ENCODE results near the gene FAM227B. TPM values are rescaled to one million over a fixed set of nuclear protein-coding genes. Genes with fewer than 3 reads are reported as not detected.
A peak's percentile ranks its signal among the peaks of the same experiment; 100 is the strongest.

FAM227B gene
- total RNA-seq, 2 donors from 2014 or later = 8.3 to 12.9 TPM

DNA sequence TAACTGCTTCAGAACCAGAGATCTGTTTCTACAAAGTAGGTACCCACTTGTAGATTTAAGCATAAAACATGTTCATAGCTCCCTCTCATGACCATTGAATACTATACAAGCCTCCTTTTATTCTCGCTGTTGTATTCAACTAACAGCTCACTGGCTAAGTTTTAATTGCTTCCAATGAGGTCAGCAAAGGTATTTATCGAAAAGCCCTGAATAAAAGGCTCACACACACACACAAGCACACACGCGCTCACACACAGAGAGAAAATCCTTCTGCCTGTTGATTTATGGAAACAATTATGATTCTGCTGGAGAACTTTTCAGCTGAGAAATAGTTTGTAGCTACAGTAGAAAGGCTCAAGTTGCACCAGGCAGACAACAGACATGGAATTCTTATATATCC lies 197.6 kb downstream of the FAM227B start, which contains the start of gene FGF7:
TSS of gene FGF7 (plus strand) at position 222 of the 400 bp plus-strand sequence. CDS start 1,056 bp downstream, outside the sequence.
- no peak for DNase-seq (ENCODE audit: low spot score)
- Histone ChIP-seq H3K27me3 (replicated peaks; ENCODE audit: insufficient read depth) (no peaks in the 10 kb centered on the region), H3K4me1 (replicated peaks) (no peaks in the 10 kb centered on the region), H3K9me3 (no peaks in the 10 kb centered on the region), H3K36me3 (no peaks in the 10 kb centered on the region), H3K27ac (peak within 1 kb of the TSS; percentile 42 to 54), H3K4me3 (peak within 1 kb of the TSS; percentile 16 to 21)
- intact Hi-C loops (cut with DNase I) = loop anchor here (2.0 to 10.0 kb wide), 4 partner anchors 52 to 479 kb away; partner anchors contain the start of gene SECISBP2L
- TF ChIP-seq POLR2AphosphoS5 (IDR thresholded peaks at IDR 0.05) (no peak), POLR2A (IDR thresholded peaks at IDR 0.05) (no peak)
- TF ChIP-seq, protein P1, sequence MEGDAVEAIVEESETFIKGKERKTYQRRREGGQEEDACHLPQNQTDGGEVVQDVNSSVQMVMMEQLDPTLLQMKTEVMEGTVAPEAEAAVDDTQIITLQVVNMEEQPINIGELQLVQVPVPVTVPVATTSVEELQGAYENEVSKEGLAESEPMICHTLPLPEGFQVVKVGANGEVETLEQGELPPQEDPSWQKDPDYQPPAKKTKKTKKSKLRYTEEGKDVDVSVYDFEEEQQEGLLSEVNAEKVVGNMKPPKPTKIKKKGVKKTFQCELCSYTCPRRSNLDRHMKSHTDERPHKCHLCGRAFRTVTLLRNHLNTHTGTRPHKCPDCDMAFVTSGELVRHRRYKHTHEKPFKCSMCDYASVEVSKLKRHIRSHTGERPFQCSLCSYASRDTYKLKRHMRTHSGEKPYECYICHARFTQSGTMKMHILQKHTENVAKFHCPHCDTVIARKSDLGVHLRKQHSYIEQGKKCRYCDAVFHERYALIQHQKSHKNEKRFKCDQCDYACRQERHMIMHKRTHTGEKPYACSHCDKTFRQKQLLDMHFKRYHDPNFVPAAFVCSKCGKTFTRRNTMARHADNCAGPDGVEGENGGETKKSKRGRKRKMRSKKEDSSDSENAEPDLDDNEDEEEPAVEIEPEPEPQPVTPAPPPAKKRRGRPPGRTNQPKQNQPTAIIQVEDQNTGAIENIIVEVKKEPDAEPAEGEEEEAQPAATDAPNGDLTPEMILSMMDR (IDR thresholded peaks at IDR 0.05) = no peak
- WGBS = 20% methylated on average over 4 of the region's 4 CpGs

DNA sequence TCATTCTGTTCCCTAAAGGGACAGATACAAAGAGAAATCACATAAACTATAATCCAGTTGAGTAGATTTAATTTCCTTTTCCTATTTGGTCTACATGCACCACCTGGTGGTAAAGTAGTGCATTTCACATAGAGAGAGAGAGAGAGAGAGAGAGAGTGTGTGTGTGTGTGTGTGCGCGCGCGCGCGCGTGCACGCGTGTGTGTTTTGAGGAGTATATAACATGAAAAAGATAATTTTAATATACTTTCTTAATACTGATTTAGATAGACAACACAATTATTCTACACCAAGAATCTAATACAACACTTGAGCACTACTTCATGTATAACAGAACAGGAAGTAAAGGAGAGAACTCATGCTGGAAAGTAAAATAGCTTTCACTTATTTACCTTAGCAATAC lies 198.6 kb downstream of the FAM227B start:
- intact Hi-C loops (cut with DNase I) = loop anchor here (2.0 to 10.0 kb wide), 4 partner anchors 53 to 480 kb away; partner anchors contain the start of gene SECISBP2L
- WGBS = 30% methylated on average over 9 of the region's 9 CpGs
- H3K36me3 ChIP-seq = no peaks in the 10 kb centered on the region
- H3K27ac ChIP-seq = no peak overlapping the region
- H3K4me3 ChIP-seq = no peak overlapping the region
- peak; percentile 6 for TF ChIP-seq POLR2AphosphoS5 (IDR thresholded peaks at IDR 0.05)
- TF ChIP-seq, protein P1 (IDR thresholded peaks at IDR 0.05) = peak; percentile 44 to 89 (median 61)
- TF ChIP-seq POLR2A (IDR thresholded peaks at IDR 0.05) = no peak
- no peak for DNase-seq (ENCODE audit: low spot score)
- no peaks in the 10 kb centered on the region for H3K27me3 ChIP-seq (replicated peaks; ENCODE audit: insufficient read depth)
- H3K4me1 ChIP-seq (replicated peaks) = no peaks in the 10 kb centered on the region
- no peaks in the 10 kb centered on the region for H3K9me3 ChIP-seq

DNA sequence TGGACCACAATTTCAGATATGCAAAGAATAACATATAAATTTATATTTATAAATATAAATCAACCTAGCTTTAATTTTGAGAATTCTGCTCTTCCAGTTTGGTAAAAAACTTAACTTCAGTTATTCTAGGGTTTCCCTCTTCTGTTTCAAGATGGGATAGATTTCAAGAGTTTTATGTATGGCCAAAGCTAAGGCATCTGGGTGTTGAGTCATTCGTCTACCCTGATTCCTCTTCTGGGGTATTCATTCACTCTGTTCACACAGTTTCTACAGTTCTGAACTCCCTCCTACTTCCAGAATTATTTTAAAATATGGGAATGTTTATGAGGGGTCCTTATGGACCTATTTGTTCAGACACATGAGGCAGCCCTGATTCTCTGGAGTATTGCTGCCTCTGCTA lies 201.8 kb downstream of the FAM227B start:
- no peaks in the 10 kb centered on the region for H3K36me3 ChIP-seq
- no peak overlapping the region for H3K4me3 ChIP-seq
- no peaks in the 10 kb centered on the region for H3K9me3 ChIP-seq
- no peak for TF ChIP-seq POLR2A (IDR thresholded peaks at IDR 0.05)
- TF ChIP-seq, protein P1 (IDR thresholded peaks at IDR 0.05) = no peak
- TF ChIP-seq POLR2AphosphoS5 (IDR thresholded peaks at IDR 0.05) = no peak
- H3K27me3 ChIP-seq (replicated peaks; ENCODE audit: insufficient read depth) = no peaks in the 10 kb centered on the region
- H3K27ac ChIP-seq = no peak overlapping the region
- H3K4me1 ChIP-seq (replicated peaks) = no peaks in the 10 kb centered on the region
- WGBS = 89% methylated on average over 1 of the region's 1 CpG
- DNase-seq (ENCODE audit: low spot score) = no peak
- intact Hi-C loops (cut with DNase I) = loop anchor here (10.0 kb wide), 1 partner anchor 726 kb away; no protein-coding TSS in a partner anchor

DNA sequence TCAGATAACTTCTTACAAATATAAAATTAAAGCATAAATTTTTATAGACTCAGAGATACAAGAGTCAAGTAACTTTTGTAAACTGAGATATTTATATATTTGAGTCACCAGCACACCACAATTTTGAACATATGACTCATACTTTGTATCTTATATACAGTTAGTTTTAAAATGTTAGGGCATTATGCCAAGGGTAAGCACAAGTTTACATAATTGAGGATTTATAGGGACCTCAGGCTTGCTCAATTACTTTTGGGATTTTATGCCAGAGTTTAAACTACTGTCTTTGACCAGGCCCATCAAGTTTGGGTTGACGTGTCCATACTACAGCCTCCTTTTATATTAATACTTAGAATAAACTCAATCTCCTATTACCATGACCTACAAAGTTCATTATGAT lies 205.0 kb downstream of the FAM227B start:
- no peak overlapping the region for H3K4me3 ChIP-seq
- H3K27me3 ChIP-seq (replicated peaks; ENCODE audit: insufficient read depth) = no peaks in the 10 kb centered on the region
- H3K4me1 ChIP-seq (replicated peaks) = no peaks in the 10 kb centered on the region
- no peak overlapping the region for H3K27ac ChIP-seq
- no peaks in the 10 kb centered on the region for H3K9me3 ChIP-seq
- TF ChIP-seq POLR2AphosphoS5 (IDR thresholded peaks at IDR 0.05) = no peak
- TF ChIP-seq, protein P1 (IDR thresholded peaks at IDR 0.05) = no peak
- no peak for TF ChIP-seq POLR2A (IDR thresholded peaks at IDR 0.05)
- no peaks in the 10 kb centered on the region for H3K36me3 ChIP-seq
- 38% methylated on average over 1 of the region's 1 CpG for WGBS
- DNase-seq (ENCODE audit: low spot score) = no peak
- intact Hi-C loops (cut with DNase I) = loop anchor here (10.0 kb wide), 1 partner anchor 729 kb away; no protein-coding TSS in a partner anchor

DNA sequence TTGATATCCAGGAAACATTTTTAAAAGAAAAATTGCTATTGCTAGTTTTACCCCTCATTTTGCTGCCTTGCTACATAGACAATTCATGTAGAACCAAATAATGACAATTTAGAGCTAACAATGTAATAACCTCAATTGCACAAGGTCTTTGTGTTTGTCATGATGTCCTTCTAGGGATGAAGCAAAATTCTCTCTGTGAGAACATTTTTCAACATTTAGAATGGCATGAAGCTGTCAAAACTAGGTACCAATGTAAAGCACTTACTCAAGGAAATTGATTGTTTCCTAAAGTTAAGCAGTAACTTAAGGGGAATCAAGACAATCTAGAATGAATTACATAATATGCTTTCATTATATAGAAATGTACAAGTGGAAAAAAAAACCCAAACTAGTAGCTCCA lies 205.5 kb downstream of the FAM227B start:
- intact Hi-C loops (cut with DNase I) = loop anchor here (10.0 kb wide), 1 partner anchor 730 kb away; no protein-coding TSS in a partner anchor
- DNase-seq (ENCODE audit: low spot score) = no peak
- TF ChIP-seq POLR2AphosphoS5 (IDR thresholded peaks at IDR 0.05) (no peak), POLR2A (IDR thresholded peaks at IDR 0.05) (no peak)
- TF ChIP-seq, protein P1 (IDR thresholded peaks at IDR 0.05) = no peak
- no peaks in the 10 kb centered on the region for H3K27me3 ChIP-seq (replicated peaks; ENCODE audit: insufficient read depth)
- no peaks in the 10 kb centered on the region for H3K36me3 ChIP-seq
- no peak overlapping the region for H3K27ac ChIP-seq
- H3K9me3 ChIP-seq = no peaks in the 10 kb centered on the region
- H3K4me3 ChIP-seq = no peak overlapping the region
- H3K4me1 ChIP-seq (replicated peaks) = no peaks in the 10 kb centered on the region
